DMS 273 (cell line): ENCODE measurements around the gene SLC7A5.
"Not testable (repeated sequence)": the region's sequence is repeated elsewhere in the genome, so short reads cannot be mapped to it uniquely, and the experiment has no call there.

Experiments used
- DNase-seq: peaks from one replicate; lab custom pipeline; 2025; ENCODE audit not compliant: unreplicated experiment; lab: John Stamatoyannopoulos, UW

Gene SLC7A5

GRCh38 chr16:87869061-87869878 lies at the start of gene SLC7A5:
SLC7A5 (minus strand) TSS chr16:87869507; CDS start chr16:87869422, 85 bp downstream.
- DNase-seq, result peak; percentile 92

DNA sequence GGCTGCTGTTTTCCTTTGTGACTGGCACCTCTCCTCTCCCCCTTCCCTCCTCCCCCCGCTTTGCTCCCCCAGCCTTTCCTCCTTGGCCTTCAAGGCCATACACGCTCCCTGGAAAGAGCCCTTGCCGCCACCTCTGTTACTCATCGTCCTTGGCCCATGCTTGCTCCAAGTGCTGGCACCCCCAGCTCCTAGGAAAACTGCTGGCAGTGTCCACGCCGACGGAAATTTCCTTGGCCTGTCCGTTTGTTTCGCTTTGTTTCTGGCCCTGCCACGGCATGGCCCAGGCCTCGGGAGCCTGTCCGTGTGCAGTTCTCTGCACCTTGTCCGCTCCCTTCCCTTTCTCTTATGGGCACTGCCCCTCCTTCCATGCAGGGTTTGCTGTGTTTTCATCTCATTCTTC lies 49.0 kb upstream of the SLC7A5 start:
- DNase-seq, result no peak

DNA sequence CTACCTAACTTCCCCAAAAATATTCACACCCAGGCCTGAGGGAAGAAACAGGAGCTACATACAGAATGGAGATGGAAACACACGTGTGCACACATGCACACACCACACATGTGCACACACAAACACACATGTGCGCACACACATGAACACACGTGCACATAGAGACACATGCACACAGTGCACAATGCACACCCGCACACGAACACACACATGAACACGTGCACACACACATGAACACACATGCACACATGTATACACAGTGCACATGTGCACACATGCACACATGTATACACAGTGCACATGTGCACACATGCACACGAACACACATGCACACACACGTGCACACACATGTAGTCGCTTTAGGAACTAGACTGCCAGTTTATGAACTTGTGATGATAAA lies 48.2 kb upstream of the SLC7A5 start:
- no peak for DNase-seq

DNA sequence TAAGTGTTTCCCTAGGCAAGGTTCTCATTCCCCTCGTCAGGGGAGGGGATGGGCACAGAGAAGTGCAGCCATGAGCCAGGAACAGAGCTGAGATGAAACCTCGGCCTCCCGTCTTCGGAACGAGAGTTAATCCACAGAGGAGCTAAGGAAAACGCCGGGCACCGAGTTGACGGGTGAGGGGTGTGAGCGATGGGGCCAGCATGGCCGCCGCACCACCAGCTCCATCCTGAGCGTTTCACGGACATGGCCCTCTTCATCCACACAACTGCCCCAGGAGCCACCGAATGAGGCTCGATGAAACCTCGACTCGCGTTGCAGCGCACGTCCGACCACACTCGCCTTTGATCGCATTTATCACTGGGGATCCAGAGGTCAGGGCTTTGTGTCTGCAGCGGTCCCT lies 45.5 kb upstream of the SLC7A5 start:
- no peak for DNase-seq

GRCh38 chr16:87914021-87914725 lies 44.9 kb upstream of the SLC7A5 start:
- not testable (repeated sequence) for DNase-seq

DNA sequence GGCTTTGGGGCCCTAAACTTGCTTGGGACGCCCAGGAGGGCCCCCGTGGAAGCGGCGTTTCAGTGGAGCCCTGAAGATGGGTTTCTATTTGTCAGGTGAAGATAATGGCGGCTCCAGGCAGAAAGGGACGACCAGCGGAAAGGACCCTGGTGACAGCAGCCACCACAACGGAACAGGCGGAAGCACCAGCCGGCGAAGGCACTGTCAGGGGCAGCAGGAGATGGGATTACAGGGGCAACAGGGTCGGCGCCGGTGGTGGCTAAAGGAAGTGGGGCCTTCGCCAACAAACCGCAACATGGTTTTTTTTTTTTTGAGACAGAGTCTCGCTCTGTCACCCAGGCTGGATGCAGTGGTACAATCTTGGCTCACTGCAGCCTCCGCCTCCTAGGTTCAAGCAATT lies 43.4 kb upstream of the SLC7A5 start:
- DNase-seq, result not testable (repeated sequence)

DNA sequence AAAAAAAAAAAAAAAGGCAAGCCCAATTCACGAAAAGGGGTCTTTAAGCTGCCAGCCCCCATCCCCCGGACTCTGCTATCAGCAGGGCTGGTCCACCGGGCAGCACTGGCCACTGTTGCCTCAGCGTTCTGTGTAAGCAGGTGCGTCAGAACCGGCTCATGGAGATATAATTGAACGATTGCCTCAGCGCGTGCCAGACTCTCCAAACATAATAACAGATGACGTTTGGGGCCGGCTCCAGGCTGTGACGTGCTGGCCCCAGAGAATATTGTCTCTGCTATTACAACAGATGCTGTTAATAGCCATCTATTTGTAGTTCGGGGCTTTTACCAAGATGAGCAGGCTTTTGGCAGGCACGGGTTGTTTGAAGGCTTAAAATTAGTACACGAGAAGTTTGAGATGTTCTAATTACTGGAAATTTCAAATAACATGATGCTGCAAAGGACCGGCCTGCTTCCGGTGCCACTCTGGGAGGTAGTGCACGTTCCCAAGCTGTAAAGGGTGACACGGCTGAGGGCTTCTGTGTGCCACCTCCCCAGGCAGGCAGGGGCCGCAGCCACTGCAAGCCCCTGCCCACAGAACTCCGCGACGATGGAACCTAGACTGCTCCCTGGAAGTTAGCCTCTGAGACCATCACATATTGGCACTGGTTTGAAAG lies 41.9 kb upstream of the SLC7A5 start:
- peak; percentile 89 for DNase-seq

DNA sequence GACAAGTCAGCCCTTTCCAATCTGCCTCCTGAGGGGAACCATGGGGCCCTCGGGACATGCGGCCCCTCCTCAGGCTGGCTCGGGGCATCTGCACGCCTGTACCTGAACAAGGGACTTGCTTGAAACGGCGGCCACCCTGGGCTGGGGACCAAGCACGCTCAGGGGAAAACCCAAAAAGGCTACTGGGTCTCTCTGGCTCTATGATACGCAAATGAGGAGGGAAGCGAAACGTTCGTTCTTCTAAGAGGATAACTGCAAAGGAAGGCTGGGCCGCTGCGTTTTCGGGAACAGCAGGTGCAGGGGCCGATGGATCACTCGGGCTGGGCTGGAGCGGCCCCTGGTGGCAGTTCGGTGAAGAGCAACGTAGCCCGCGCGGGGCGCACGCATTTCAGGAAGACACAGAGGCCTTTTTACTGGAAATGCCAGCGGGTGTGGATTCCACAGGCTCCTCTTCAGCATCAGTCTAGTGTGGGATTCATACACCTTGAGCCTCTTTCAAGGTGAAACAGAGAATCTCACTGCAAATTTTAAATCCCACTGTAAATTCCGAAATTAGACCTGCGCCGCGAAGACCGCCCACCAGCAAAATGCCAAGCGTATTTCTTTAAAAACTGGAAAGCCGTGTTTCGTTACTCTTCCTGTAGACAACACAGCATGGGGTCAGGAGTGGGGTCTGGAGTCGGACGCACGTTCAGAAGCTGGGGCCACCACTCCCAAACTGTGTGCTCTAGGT lies 40.1 kb upstream of the SLC7A5 start:
- peak; percentile 88 for DNase-seq

DNA sequence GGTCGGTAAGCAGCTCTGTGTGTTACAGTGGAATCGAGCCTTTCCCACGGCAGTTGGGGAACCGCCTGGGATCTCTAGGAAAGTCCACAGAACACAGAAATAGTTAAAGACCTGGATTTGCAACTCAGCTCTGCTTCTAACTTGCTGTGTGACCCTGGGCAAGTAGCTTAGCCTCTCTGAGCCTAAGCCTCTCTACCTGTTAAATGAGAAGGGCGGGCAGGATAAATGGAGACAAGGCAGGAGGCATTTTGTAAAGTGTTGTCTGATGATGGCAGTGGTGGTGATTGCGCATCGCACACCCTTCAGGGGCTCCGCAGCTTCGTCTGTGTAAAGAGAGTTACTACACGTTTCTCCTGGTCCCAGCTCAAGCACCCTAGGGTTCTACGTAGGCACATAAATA lies 38.8 kb upstream of the SLC7A5 start:
- not testable (repeated sequence) for DNase-seq

GRCh38 chr16:87905521-87905920 lies 36.2 kb upstream of the SLC7A5 start:
- DNase-seq, result not testable (repeated sequence)

- not testable (repeated sequence) for DNase-seq
These were observed 35.7 kb upstream of the SLC7A5 start for GRCh38 chr16:87904963-87905362.

GRCh38 chr16:87900489-87900888 lies 31.2 kb upstream of the SLC7A5 start:
- DNase-seq, result not testable (repeated sequence)

DNA sequence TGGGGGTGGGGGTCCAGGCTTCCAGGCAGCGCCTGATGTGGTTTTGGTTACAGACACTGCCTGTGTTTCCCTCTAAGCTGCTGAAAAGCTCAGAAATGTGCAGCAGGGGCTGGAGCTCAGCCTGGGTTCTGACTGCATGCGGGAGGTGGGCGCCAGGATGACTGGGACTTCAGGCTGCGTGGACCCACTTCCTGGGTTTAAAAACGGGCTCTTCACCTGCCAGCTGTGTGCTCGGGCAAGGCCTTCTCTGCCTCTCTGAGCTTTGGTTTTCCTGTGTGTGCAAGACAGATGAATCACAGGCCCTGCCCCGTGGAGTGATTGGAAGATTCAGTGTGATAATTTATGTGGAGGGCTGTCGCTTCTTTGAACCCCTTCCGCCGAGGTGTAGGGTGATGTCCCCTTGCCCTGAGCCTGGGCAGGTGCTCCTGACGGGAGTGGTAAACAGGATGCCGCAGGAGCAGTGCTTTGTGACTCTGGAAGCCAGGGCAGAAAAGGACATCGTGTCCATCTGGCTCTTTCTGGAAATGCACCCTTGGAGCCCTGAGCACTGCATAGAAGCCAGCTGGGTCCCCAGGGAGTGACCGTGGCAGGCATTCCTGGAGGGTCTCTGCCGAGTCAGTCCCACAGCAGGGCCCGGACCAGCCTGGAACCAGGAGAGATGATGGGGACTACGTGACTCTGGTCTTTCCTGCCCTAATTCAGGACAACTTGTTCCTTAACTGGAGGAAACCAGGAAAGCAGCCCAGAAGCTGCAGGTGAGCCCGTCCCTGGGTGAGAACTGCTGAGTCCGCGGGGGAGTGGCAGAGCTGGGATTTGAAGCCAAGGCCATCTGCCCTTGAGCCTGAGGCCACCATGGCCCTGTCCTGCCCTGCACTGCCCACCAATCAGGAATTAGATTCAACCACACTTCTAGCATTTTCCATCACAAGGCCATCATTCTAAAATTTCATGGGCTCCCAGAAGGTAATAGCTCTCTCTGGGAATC lies 28.5 kb upstream of the SLC7A5 start:
- DNase-seq, result no peak

GRCh38 chr16:87896924-87897520 lies 27.7 kb upstream of the SLC7A5 start:
- DNase-seq, result not testable (repeated sequence)

DNA sequence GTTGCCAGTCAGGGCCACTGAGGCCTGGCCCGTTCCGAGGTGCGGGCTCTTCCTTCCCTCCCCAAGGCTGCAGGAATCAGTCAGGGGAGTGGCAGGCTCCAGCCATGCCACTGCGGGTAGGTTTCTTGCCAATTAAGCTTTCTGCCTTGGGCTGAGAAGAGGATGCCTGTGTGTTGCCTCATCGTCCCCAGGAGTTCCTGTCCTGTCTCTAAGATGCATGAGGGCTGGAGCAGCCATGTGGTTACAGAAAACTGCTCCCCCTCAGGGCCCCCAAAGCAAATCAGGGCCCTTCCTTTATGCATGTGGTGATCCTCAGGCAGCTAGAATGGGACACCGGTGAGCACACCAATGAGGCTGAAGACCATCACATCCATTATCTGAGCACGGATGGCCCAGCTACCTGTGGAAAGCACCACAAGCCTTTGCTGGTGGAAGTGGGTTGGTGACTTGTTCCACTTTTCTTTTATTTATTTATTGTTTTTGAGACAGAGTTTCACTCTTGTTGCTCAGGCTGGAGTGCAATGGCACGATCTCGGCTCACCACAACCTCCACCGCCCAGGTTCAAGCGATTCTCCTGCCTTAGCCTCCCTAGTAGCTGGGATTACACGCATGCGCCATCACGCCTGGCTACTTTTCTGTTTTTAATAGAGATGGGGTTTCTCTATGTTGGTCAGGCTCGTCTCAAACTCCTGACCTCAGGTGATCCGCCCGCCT lies 27.0 kb upstream of the SLC7A5 start:
- not testable (repeated sequence) for DNase-seq

DNA sequence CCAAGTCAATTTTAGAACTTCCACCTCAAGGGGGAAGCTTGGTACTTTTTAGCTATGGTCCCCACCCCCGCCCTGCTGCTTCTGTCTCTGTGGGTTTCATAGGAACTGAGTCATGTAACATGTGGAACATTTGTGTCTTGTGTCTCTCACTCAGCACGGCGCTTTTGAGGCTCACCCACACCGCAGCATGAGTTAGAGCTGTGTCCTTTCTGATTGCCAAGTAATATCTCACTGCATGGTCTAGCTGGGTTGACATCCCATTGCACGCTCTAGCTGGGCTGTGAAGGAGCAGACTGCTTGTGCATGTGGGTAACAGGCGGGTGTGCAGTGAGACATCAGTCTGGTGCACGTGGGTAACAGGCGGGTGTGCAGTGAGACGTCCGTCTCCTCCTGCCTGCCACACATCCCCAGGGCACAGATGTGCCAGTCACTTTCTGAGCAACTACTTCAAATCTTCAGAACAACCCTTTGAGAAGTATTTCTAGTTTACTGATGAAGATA lies 26.4 kb upstream of the SLC7A5 start:
- no peak for DNase-seq

GRCh38 chr16:87894005-87894404 lies 24.7 kb upstream of the SLC7A5 start:
- not testable (repeated sequence) for DNase-seq

DNA sequence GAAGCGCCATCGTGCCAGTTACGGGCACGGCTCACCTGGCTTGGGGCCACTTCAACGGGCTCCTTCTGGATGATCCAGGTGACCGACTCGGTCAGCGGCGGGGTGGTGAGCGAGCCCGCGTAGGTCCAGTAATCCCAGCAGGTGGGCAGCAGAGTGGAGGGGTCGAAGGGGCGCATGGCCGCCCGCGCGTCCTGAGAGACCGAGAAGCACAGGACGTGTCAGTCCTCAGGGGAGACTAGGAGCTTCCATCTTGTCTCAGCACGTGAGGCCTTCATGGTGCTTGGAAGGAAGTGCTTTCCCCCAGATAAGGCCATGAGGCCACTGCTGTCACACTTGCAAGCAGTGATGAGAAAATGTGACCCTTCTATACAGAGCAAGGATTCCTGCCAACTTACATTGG lies 22.5 kb upstream of the SLC7A5 start:
- DNase-seq, result no peak

- not testable (repeated sequence) for DNase-seq
These were observed 20.5 kb upstream of the SLC7A5 start for GRCh38 chr16:87889762-87890161.
